Right hindlimb (tissue), 1 donor: ENCODE data around the gene SCN3A.
A peak's percentile ranks its signal among the peaks of the same experiment; 100 is the strongest.

Experiments
- DNase-seq: peaks from one replicate; pipeline ENCODE4 v3.0.0-alpha.2; 2018

Gene SCN3A

GRCh38 chr2:165109915-165110314 is 93.9 kb downstream of the SCN3A start:
- DNase-seq: no peak

DNA sequence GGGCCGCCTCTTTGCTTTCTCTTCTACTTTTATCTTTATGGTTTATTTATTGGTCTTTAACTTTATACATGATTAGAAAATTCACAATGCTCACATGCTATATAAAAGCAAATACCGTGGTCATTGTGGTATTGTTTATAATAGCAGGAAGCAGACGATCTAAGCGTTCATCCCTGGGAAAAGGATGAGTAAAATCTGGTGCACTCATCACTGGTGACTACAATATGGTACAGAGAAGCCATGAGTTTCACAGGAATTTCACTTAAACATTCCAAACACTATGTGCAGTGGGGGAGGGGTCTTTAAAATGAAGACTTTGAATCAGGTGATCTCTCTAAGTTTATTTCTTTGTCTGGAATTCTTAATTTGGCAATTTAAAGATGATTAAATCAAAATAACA is 97.9 kb downstream of the SCN3A start:
- no peak for DNase-seq

GRCh38 chr2:165087933-165088901 is 115.6 kb downstream of the SCN3A start:
- no peak for DNase-seq

GRCh38 chr2:165086337-165086736 is 117.5 kb downstream of the SCN3A start:
- DNase-seq: no peak

GRCh38 chr2:165083326-165083725 is 120.5 kb downstream of the SCN3A start:
- DNase-seq: no peak

- DNase-seq: no peak
These were observed 121.4 kb downstream of the SCN3A start for GRCh38 chr2:165082479-165082878.

DNA sequence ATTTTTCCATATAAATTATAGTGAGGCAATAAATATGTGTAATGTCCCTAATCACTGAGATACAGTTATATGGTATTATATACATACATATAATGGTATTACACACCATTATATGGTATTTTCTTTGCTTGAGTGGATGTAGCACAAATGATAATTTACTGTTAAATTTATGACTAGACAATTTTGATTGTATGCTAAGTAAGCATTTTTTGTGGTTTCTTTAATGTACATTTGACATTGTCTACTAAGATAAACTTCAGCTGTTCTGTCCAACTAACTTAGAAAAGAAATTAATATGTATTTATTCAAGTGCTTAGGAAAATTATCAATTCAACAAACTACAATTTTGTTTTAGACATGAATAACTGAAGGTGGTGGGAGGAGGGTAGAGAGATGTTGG is 122.6 kb downstream of the SCN3A start:
- DNase-seq: no peak

DNA sequence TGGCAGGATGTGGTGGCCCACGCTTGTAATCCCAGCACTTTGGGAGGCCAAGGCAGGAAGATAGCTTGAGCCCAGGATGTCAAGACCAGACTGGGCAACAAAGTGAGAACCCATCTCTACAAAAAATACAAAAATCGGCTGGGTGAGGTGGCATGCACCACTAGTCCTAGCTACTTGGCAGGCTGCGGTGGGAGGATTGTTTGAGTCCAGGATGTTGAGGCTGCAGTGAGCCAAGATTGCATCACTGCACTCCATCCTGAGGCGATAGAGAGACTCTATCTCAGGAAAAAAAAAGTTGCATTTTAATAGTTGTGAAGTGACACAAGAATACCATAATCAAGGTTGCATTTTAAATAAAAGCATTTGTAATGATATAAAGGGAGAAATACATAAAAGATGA is 124.4 kb downstream of the SCN3A start:
- no peak for DNase-seq

DNA sequence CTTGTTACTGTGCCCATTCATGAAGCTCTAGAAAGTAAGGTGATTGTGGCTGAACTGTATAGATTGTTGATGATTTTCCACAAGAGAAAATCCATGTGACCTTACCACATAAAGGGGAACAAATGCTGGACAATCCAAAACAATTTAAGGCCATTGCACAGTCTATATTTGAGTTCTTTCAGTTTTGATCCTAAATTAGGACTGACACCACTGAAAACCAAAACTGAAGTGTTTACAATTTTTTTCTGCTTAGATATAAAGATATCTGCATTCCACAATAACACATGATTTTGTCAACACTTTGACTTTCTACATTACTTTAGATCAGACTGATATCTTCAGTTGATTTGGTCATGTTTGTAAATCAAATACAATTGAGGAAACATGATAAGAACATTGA is 124.9 kb downstream of the SCN3A start:
- DNase-seq: no peak

DNA sequence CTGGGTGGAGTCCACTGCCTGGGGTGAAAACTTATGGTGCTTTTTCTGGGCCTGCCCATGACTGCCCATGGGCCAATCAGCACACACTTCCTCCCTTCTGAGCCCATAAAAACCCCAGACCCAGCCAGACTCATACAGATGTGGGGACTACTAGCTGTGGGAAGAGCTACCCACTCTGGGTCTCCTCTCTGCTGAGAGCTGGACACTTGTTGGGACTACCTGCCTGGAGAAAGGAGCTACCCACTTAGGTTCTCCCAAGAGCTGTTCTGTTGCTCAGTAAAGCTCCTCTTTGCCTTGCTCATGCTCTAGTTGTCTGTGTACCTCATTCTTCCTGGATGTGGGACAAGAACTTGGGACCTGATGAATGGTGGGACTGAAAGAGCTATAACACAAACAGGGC is 129.0 kb downstream of the SCN3A start:
- DNase-seq: no peak

GRCh38 chr2:165074323-165074722 is 129.5 kb downstream of the SCN3A start:
- DNase-seq: no peak

DNA sequence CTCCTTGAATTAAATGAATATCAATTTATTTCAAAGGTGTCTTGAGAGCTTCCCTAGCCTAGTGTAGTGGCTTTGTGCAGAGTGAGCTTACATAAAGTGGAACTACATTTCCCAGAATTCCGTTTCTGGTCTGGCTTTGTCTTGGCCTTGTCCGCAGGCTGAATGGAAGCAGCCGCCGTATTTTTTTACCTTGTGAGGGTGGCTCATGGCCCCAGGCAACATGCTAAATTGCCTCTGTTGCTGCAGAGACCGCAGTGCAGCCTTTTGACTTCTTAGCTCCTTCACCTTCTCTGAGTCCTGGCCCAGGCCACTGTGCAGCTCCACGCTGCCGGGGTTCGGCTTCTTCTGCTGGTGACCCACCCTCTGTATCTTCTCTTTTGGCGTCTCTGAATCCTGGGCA is 133.8 kb downstream of the SCN3A start:
- DNase-seq: no peak

DNA sequence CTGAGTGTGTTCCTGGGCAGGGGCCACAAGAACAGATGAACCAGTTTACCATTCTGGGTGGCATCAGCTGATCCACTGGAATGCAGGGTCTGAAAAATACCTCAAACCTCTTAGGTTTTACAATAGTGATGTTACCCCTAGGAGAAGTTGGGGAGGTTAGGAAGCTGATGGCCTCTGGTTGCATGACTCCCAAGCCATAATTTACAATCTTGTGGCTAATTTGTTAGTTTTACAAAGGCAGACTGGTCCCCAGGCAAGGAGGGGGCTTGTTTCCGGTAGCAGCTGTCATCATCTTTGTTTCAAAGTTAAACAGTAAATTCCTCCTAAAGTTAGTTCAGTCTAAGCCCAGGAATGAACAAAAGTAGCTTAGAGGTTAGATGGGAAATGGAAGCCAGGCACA is 134.7 kb downstream of the SCN3A start:
- DNase-seq: no peak

- no peak for DNase-seq
These were observed 135.4 kb downstream of the SCN3A start for GRCh38 chr2:165068487-165068757.

DNA sequence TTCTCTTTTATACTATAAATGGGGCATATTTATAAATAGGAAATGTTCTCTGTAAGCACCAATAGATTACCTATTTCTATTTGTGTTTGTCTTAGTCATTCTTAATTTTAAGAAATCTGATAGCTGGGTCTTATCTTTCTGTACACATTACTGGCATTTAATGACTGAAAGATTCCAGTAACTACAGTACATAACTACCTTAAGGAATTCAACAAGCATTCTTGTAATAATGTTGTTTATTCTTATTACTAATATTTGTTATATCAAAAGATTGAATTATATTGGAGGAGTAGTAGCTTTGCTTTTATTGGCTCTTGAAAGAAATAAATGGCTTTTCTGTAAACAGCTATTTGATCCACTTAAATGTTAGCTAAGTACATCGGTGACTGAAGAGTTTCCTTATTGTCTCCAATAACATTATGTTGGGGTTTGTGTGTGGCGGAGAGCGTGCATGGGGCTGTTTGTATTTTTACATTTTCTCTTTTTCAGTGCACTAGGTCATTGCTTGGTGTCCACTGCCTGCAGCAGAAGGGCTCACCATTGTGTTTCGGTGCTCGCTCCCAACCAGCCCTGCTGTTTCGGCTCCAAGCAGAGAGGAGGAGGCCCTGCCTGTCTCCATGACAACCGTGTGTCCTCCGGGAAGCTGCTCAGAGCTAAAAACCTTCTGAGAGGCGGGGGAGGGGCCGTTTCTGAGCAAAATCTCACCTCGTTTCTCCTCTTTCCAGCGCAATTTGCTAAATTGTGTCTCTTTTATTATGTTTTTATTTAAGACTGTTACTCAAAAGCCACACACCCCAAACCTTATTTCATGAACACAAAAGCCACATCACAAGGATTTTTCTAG is 136.0 kb downstream of the SCN3A start:
- DNase-seq: peak; percentile 82

DNA sequence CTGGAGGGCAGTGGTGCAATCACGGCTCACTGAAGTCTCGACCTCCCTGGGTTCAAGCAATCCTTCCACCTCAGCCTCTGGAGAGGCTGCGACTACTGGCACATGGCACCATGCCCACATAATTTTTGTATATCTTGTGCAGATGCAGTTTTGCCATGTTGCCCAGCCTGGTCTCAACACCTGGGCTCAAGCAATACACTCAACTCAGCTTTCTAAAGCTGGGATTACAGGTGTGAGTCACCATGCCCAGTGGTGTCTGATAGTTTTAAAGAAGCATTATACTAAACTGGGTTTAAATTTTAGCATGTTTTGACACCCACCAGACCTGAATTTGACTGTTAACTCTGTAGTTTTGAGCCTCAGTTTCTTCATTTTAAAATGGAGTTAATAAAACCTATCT is 139.1 kb downstream of the SCN3A start:
- DNase-seq: no peak

DNA sequence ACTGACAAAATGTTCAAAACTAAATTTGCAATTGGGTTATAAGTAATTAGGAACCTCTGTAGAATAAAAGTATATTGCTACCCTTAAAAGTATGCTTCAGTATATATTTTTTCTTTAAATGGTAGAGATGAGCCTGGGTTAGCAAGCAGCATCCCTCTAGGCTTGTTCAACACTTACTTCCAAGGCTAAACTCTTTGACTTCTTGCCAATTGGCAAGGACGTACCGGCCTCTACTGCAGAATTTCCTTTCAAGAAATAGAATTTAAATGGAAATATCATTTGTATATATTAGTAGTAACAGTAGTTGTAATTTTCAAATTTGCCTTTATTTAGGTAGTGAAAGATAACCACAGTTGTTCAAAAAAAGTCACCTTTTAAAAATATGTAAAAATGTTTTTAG is 143.4 kb downstream of the SCN3A start:
- no peak for DNase-seq

- DNase-seq: no peak
These were observed 145.2 kb downstream of the SCN3A start for GRCh38 chr2:165058476-165059265.

DNA sequence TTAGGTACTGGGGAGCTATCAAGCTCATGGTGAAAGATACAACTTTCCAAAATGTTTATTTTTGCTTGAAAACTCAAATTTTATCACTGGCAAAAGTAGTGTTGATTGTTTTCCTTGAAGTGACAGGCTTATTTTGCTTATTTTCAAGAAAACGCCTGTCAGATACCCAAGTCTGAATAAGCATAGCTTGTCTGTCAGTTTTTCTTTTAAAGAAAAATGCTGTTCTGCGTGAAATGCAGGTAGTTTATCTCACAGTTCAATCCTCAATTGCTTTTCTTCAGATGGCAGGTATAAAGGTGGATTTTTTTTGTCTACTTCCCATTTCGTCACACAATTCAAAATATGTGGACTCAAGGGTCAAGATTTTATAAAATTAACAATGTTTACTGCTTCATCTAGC is 145.9 kb downstream of the SCN3A start:
- DNase-seq: no peak

DNA sequence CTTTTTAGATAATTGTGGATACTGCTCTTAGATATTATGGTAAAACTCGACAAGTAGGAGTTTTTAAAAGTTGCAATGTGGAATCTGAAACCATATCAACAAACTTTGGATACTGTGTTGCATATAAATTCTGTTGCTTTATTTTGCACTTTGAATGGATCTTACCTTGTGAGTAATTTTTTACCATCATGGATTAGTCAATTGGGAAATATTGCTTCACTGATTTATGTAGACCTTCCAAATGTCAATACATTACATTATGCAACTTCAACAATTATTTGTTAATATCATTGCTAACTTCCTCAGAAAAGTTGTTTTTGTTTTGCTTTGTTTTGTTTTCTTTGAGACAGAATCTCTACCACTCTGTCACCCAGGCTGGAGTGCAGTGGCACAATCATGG is 146.5 kb downstream of the SCN3A start:
- no peak for DNase-seq

GRCh38 chr2:165056564-165056963 is 147.3 kb downstream of the SCN3A start:
- DNase-seq: no peak

- DNase-seq: no peak
These were observed 148.6 kb downstream of the SCN3A start for GRCh38 chr2:165055082-165055851.

- no peak for DNase-seq
These were observed 149.2 kb downstream of the SCN3A start for GRCh38 chr2:165054652-165055051.
